Mesendoderm (in vitro differentiated cells): Measurements from ENCODE around the gene GABRG3.
A peak's percentile ranks its signal among the peaks of the same experiment; 100 is the strongest.

Source experiments
- DNase-seq: peaks from one replicate; pipeline ENCODE4 v3.0.0; 2013
- H2AK5ac ChIP-seq: 2 replicates; pipeline ENCODE4 v1.6.1; 2013; ENCODE audit warnings: low read length, inconsistent platforms
- H2BK120ac ChIP-seq: 2 replicates; pipeline ENCODE4 v1.6.1; 2013; ENCODE audit warnings: low read depth, mild to moderate bottlenecking, low read length, moderate library complexity, mixed read lengths
- H2BK15ac ChIP-seq: replicated peaks from 2 replicates; pipeline ENCODE4 v1.6.1; 2013; ENCODE audit warnings: low read depth, mild to moderate bottlenecking, moderate library complexity
- H2BK5ac ChIP-seq: 2 replicates; pipeline ENCODE4 v1.6.1; 2013; ENCODE audit warnings: low read length, inconsistent platforms
- H3K18ac ChIP-seq: 2 replicates; pipeline ENCODE4 v1.6.1; 2013; ENCODE audit warnings: mild to moderate bottlenecking, low read length, mixed read lengths
- H3K23ac ChIP-seq: one replicate; pipeline ENCODE4 v1.6.1; 2013; ENCODE audit warnings: low read length
- H3K27ac ChIP-seq: 2 replicates; pipeline ENCODE4 v1.5.1; 2013; ENCODE audit warnings: low read depth, mild to moderate bottlenecking, inconsistent platforms, low read length, moderate library complexity
- H3K27me3 ChIP-seq: 2 replicates; pipeline ENCODE4 v1.6.1; 2013; ENCODE audit warnings: low read length, control low read depth, mild to moderate bottlenecking, inconsistent platforms; ENCODE audit not compliant: insufficient read depth, poor library complexity
- H3K36me3 ChIP-seq: 2 replicates; pipeline ENCODE4 v1.6.1; 2013; ENCODE audit warnings: low read length, inconsistent platforms; ENCODE audit not compliant: control insufficient read depth, insufficient read depth
- H3K4ac ChIP-seq: one replicate; pipeline ENCODE4 v1.6.1; 2013; ENCODE audit warnings: low read depth, mild to moderate bottlenecking, low read length, moderate library complexity
- H3K4me1 ChIP-seq: 2 replicates; pipeline ENCODE4 v1.6.1; 2013; ENCODE audit warnings: low read depth, low read length, inconsistent platforms; ENCODE audit not compliant: control insufficient read depth
- H3K4me2 ChIP-seq: 2 replicates; pipeline ENCODE4 v1.6.1; 2013; ENCODE audit warnings: low read length
- H3K4me3 ChIP-seq: 2 replicates; pipeline ENCODE4 v1.5.1; 2013; ENCODE audit warnings: mild to moderate bottlenecking, low read length
- H3K56ac ChIP-seq: one replicate; pipeline ENCODE4 v1.6.1; 2013; ENCODE audit warnings: low read length
- H3K79me1 ChIP-seq: 2 replicates; pipeline ENCODE4 v1.6.1; 2013; ENCODE audit warnings: low read length, inconsistent platforms
- H3K79me2 ChIP-seq: 2 replicates; pipeline ENCODE4 v1.6.1; 2013; ENCODE audit warnings: mild to moderate bottlenecking, low read length; ENCODE audit not compliant: control insufficient read depth, insufficient read depth
- H3K9ac ChIP-seq: 2 replicates; pipeline ENCODE4 v1.6.1; 2013; ENCODE audit warnings: low read length, inconsistent platforms
- H4K5ac ChIP-seq: one replicate; pipeline ENCODE4 v1.6.1; 2013; ENCODE audit warnings: low read length
- H4K8ac ChIP-seq: one replicate; pipeline ENCODE4 v1.6.1; 2013; ENCODE audit warnings: low read depth, mild to moderate bottlenecking, control low read depth, low read length, moderate library complexity
- WGBS: extraction: QIAGEN DNeasy Blood & Tissue Kit; methylation state at CpG from one replicate; pipeline ENCODE4 v1.1.7; 2013; ENCODE audit warnings: low lambda C conversion rate, missing lambda C conversion rate; ENCODE audit not compliant: insufficient coverage; ENCODE audit errors: extremely low coverage; 5-methylcytosine and 5-hydroxymethylcytosine counted together

The GABRG3 gene

GRCh38 chr15:27248251-27248650 lies 277.3 kb downstream of the GABRG3 start:
- H3K23ac ChIP-seq: no peak overlapping the region
- H3K27ac ChIP-seq: no peak overlapping the region
- H3K4ac ChIP-seq: no peak overlapping the region
- H3K79me1 ChIP-seq: no peaks in the 10 kb centered on the region
- no peak overlapping the region for H3K9ac ChIP-seq
- no peak overlapping the region for H3K4me3 ChIP-seq
- no peak overlapping the region for H3K18ac ChIP-seq
- no peak overlapping the region for H3K56ac ChIP-seq
- no peak overlapping the region for H2BK120ac ChIP-seq
- H4K8ac ChIP-seq: no peak overlapping the region
- no CpG with 5 or more reads among the region's 3 CpGs for WGBS
- H3K79me2 ChIP-seq: no peaks in the 10 kb centered on the region
- H3K27me3 ChIP-seq: no peaks in the 10 kb centered on the region
- H2AK5ac ChIP-seq: no peak overlapping the region
- no peak for DNase-seq
- no peak overlapping the region for H2BK15ac ChIP-seq
- no peaks in the 10 kb centered on the region for H3K4me1 ChIP-seq
- H3K36me3 ChIP-seq: no peaks in the 10 kb centered on the region
- no peak overlapping the region for H4K5ac ChIP-seq
- no peak overlapping the region for H3K4me2 ChIP-seq
- H2BK5ac ChIP-seq: no peak overlapping the region

GRCh38 chr15:27249046-27249759 lies 278.2 kb downstream of the GABRG3 start:
- Histone ChIP-seq H3K79me2 (no peaks in the 10 kb centered on the region), H2BK120ac (no peak overlapping the region), H3K4me1 (no peaks in the 10 kb centered on the region), H3K27me3 (no peaks in the 10 kb centered on the region), H2BK5ac (no peak overlapping the region), H3K4me3 (no peak overlapping the region), H3K18ac (no peak overlapping the region), H3K4me2 (no peak overlapping the region), H3K23ac (no peak overlapping the region), H4K8ac (no peak overlapping the region), H3K27ac (no peak overlapping the region), H3K9ac (no peak overlapping the region), H3K4ac (no peak overlapping the region), H2BK15ac (no peak overlapping the region), H2AK5ac (no peak overlapping the region), H4K5ac (no peak overlapping the region), H3K36me3 (no peaks in the 10 kb centered on the region), H3K79me1 (no peaks in the 10 kb centered on the region), H3K56ac (no peak overlapping the region)
- no peak for DNase-seq
- no CpG with 5 or more reads among the region's 23 CpGs for WGBS

GRCh38 chr15:27249760-27250109 lies 278.8 kb downstream of the GABRG3 start:
- Histone ChIP-seq H2AK5ac (no peak overlapping the region), H3K18ac (no peak overlapping the region), H2BK15ac (no peak overlapping the region), H3K27me3 (no peaks in the 10 kb centered on the region), H3K56ac (no peak overlapping the region), H3K79me2 (no peaks in the 10 kb centered on the region), H4K5ac (no peak overlapping the region), H3K36me3 (no peaks in the 10 kb centered on the region), H4K8ac (no peak overlapping the region), H3K4me1 (no peaks in the 10 kb centered on the region), H2BK120ac (no peak overlapping the region), H3K9ac (no peak overlapping the region), H3K23ac (no peak overlapping the region), H3K79me1 (no peaks in the 10 kb centered on the region), H3K4me2 (no peak overlapping the region), H3K27ac (no peak overlapping the region), H3K4ac (no peak overlapping the region), H3K4me3 (no peak overlapping the region), H2BK5ac (no peak overlapping the region)
- whole genome bisulfite sequencing: no CpG with 5 or more reads among the region's 3 CpGs
- no peak for DNase-seq

GRCh38 chr15:27250223-27250622 lies 279.2 kb downstream of the GABRG3 start:
- no peaks in the 10 kb centered on the region for H3K79me1 ChIP-seq
- H3K18ac ChIP-seq: no peak overlapping the region

GRCh38 chr15:27254055-27254454 lies 283.1 kb downstream of the GABRG3 start:
- H2BK120ac ChIP-seq: no peak overlapping the region
- no peak overlapping the region for H2AK5ac ChIP-seq
- H2BK5ac ChIP-seq: no peak overlapping the region
- no peak overlapping the region for H3K27ac ChIP-seq
- no peaks in the 10 kb centered on the region for H3K36me3 ChIP-seq
- H4K5ac ChIP-seq: no peak overlapping the region
- no peaks in the 10 kb centered on the region for H3K27me3 ChIP-seq
- H3K56ac ChIP-seq: no peak overlapping the region
- no peak overlapping the region for H2BK15ac ChIP-seq
- no peak overlapping the region for H4K8ac ChIP-seq
- no peaks in the 10 kb centered on the region for H3K79me1 ChIP-seq
- no peak overlapping the region for H3K4ac ChIP-seq
- H3K9ac ChIP-seq: no peak overlapping the region
- H3K4me2 ChIP-seq: no peak overlapping the region
- H3K4me3 ChIP-seq: no peak overlapping the region
- no peaks in the 10 kb centered on the region for H3K79me2 ChIP-seq
- no CpG with 5 or more reads among the region's 9 CpGs for WGBS
- no peak overlapping the region for H3K18ac ChIP-seq
- no peak overlapping the region for H3K23ac ChIP-seq
- DNase-seq: peak; percentile 7
- H3K4me1 ChIP-seq: peaks cover 4% of the 10 kb centered on the region

More at GRCh38 chr15:27250223-27250622, 279.2 kb downstream of the GABRG3 start:
- no peaks in the 10 kb centered on the region for H3K79me2 ChIP-seq
- no peak overlapping the region for H3K9ac ChIP-seq
- no peak overlapping the region for H2BK120ac ChIP-seq
- WGBS: no CpG with 5 or more reads among the region's 6 CpGs
- no peak overlapping the region for H4K8ac ChIP-seq
- no peak overlapping the region for H2BK15ac ChIP-seq
- no peaks in the 10 kb centered on the region for H3K36me3 ChIP-seq
- H2BK5ac ChIP-seq: no peak overlapping the region
- H3K4ac ChIP-seq: no peak overlapping the region
- DNase-seq: no peak
- no peak overlapping the region for H3K4me3 ChIP-seq
- no peak overlapping the region for H2AK5ac ChIP-seq
- H3K4me1 ChIP-seq: no peaks in the 10 kb centered on the region
- no peak overlapping the region for H3K23ac ChIP-seq
- no peak overlapping the region for H4K5ac ChIP-seq
- H3K56ac ChIP-seq: no peak overlapping the region
- H3K27me3 ChIP-seq: no peaks in the 10 kb centered on the region
- no peak overlapping the region for H3K27ac ChIP-seq
- H3K4me2 ChIP-seq: no peak overlapping the region

GRCh38 chr15:27254801-27255200 lies 283.8 kb downstream of the GABRG3 start:
- Histone ChIP-seq H2BK5ac (no peak overlapping the region), H3K23ac (no peak overlapping the region), H2AK5ac (no peak overlapping the region), H3K27me3 (no peaks in the 10 kb centered on the region), H4K8ac (no peak overlapping the region), H3K4me3 (no peak overlapping the region), H3K4me2 (no peak overlapping the region), H2BK120ac (no peak overlapping the region), H3K4ac (no peak overlapping the region), H3K18ac (no peak overlapping the region), H3K56ac (no peak overlapping the region), H3K79me1 (no peaks in the 10 kb centered on the region), H3K9ac (no peak overlapping the region), H3K79me2 (no peaks in the 10 kb centered on the region), H2BK15ac (no peak overlapping the region), H3K27ac (no peak overlapping the region), H3K4me1 (peaks cover 4% of the 10 kb centered on the region), H3K36me3 (no peaks in the 10 kb centered on the region), H4K5ac (no peak overlapping the region)
- no CpG with 5 or more reads among the region's 3 CpGs for WGBS
- no peak for DNase-seq
